Activated naive CD8-positive, alpha-beta T cell (primary cell): ENCODE data around the gene LGALSL.

Source experiments
- H3K27ac Mint-ChIP-seq: one replicate; pipeline ENCODE4 v1.8.0; 2021; ENCODE audit warnings: mixed read lengths
- H3K27me3 Mint-ChIP-seq: one replicate; pipeline ENCODE4 v1.8.0; 2021; ENCODE audit warnings: mixed read lengths
- H3K36me3 Mint-ChIP-seq: one replicate; pipeline ENCODE4 v1.8.0; 2021; ENCODE audit warnings: mixed read lengths
- H3K4me1 Mint-ChIP-seq: one replicate; pipeline ENCODE4 v1.8.0; 2021; ENCODE audit warnings: low read depth, mixed read lengths
- H3K4me3 Mint-ChIP-seq: one replicate; pipeline ENCODE4 v1.8.0; 2021; ENCODE audit warnings: mild to moderate bottlenecking, mixed read lengths
- H3K9me3 Mint-ChIP-seq: one replicate; pipeline ENCODE4 v1.8.0; 2021; ENCODE audit warnings: low read depth, mixed read lengths

LGALSL gene

DNA sequence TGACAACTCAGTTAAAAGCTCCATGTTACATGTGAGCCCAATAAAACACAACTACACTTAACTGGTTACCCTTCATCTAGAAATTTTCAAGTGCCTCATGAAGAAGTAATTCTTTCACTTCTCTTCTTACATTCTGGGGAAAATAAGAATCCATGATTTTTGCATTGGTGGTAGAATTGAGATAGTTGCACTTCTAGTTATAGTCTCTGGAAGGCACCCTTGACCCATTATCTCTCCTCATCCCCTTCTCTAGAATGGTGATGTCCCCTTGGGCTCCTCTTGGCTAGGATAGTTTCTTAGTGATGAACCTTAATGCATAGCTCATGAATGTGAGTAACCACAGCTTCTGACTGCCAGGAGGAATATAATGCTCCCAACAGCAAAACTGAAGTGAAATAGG is 3.6 kb downstream of the LGALSL start:
- H3K4me3 Mint-ChIP-seq = no peak overlapping the region
- no peak overlapping the region for H3K27ac Mint-ChIP-seq
- H3K27me3 Mint-ChIP-seq = no peaks in the 10 kb centered on the region
- H3K36me3 Mint-ChIP-seq = no peaks in the 10 kb centered on the region
- peaks cover 7% of the 10 kb centered on the region for H3K4me1 Mint-ChIP-seq
- H3K9me3 Mint-ChIP-seq = no peaks in the 10 kb centered on the region

- Mint-ChIP-seq H3K27ac (no peak overlapping the region), H3K36me3 (no peaks in the 10 kb centered on the region), H3K4me1 (peaks cover 4% of the 10 kb centered on the region), H3K4me3 (no peak overlapping the region), H3K9me3 (no peaks in the 10 kb centered on the region), H3K27me3 (no peaks in the 10 kb centered on the region)
These were observed 5.6 kb downstream of the LGALSL start for GRCh38 chr2:64459575-64459974.

DNA sequence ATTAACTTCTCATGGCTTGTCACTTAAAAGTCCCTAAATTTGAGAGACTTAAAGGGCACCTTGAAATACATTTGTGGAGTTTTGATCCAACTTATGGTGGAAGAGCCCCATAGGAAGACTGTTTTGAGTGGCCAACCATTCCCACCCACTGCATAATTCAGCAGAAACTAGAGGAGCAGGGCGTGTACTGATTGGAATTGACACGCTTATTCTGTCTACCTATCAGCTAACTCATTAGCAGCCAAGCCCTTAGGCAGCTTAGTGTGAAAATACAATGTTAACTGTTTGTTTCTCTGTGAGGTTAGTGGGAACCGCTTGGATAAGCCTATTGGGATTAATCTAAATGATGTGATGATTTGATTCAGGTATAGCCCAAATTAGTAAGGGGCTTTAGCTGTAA is 6.4 kb downstream of the LGALSL start:
- Mint-ChIP-seq H3K27ac (no peak overlapping the region), H3K4me3 (no peak overlapping the region), H3K4me1 (peaks cover 1% of the 10 kb centered on the region), H3K27me3 (no peaks in the 10 kb centered on the region), H3K9me3 (no peaks in the 10 kb centered on the region), H3K36me3 (no peaks in the 10 kb centered on the region)

- no peaks in the 10 kb centered on the region for H3K36me3 Mint-ChIP-seq
- H3K4me3 Mint-ChIP-seq = no peak overlapping the region
- H3K27ac Mint-ChIP-seq = no peak overlapping the region
- H3K4me1 Mint-ChIP-seq = no peaks in the 10 kb centered on the region
- no peaks in the 10 kb centered on the region for H3K27me3 Mint-ChIP-seq
- no peaks in the 10 kb centered on the region for H3K9me3 Mint-ChIP-seq
These were observed 7.5 kb downstream of the LGALSL start for GRCh38 chr2:64461271-64462058.

DNA sequence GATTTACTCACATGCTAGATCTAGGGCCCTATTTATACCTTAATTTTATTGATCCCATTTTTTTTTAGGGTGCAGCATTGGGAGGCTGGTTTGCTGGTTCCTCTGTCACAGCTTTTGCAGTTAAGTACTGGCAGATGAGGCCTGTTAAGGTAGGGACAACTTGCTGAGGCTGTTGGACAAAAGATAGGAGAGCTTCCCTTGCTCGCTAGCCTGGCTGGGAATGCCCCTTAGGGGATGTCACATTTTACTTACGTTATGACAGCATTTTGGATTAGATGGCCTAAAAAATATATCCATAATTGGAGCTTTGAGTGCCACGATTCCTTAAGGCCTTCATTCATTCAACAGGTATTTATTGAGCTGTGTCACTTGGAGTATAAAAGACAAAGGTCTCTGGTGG is 8.2 kb downstream of the LGALSL start:
- Mint-ChIP-seq H3K27me3 (no peaks in the 10 kb centered on the region), H3K4me3 (no peak overlapping the region), H3K36me3 (no peaks in the 10 kb centered on the region), H3K4me1 (no peaks in the 10 kb centered on the region), H3K9me3 (no peaks in the 10 kb centered on the region), H3K27ac (no peak overlapping the region)

GRCh38 chr2:64462940-64463700 is 9.2 kb downstream of the LGALSL start:
- Mint-ChIP-seq H3K27ac (no peak overlapping the region), H3K36me3 (no peaks in the 10 kb centered on the region), H3K27me3 (no peaks in the 10 kb centered on the region), H3K9me3 (no peaks in the 10 kb centered on the region), H3K4me3 (no peak overlapping the region), H3K4me1 (no peaks in the 10 kb centered on the region)

DNA sequence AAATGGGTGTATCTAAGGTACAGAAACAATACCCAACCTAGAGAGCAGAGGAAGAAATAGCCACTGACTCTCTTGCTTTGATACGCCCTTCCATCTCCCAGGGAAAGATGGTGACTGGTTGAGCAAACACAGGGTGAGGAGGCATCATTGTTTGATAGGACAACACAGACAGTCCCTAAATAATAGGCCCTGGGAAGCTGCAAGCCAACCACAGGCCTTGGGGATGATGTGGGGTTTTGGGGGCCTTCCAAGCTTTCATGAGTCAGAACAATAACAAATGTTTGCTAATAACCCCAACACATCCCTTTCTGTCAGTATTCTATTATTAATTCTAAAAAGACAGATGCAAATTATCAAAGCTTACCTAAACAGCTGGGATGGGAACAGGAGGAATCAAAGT is 9.8 kb downstream of the LGALSL start:
- Mint-ChIP-seq H3K27ac (no peak overlapping the region), H3K27me3 (no peaks in the 10 kb centered on the region), H3K36me3 (no peaks in the 10 kb centered on the region), H3K4me3 (no peak overlapping the region), H3K9me3 (no peaks in the 10 kb centered on the region), H3K4me1 (no peaks in the 10 kb centered on the region)

GRCh38 chr2:64466478-64467085 is 12.6 kb downstream of the LGALSL start:
- Mint-ChIP-seq H3K9me3 (no peaks in the 10 kb centered on the region), H3K27me3 (no peaks in the 10 kb centered on the region), H3K27ac (no peak overlapping the region), H3K36me3 (no peaks in the 10 kb centered on the region), H3K4me3 (no peak overlapping the region), H3K4me1 (no peaks in the 10 kb centered on the region)

GRCh38 chr2:64467096-64467843 is 13.3 kb downstream of the LGALSL start:
- no peak overlapping the region for H3K27ac Mint-ChIP-seq
- H3K36me3 Mint-ChIP-seq = no peaks in the 10 kb centered on the region
- no peaks in the 10 kb centered on the region for H3K9me3 Mint-ChIP-seq
- H3K4me1 Mint-ChIP-seq = no peaks in the 10 kb centered on the region
- no peaks in the 10 kb centered on the region for H3K27me3 Mint-ChIP-seq
- H3K4me3 Mint-ChIP-seq = no peak overlapping the region

DNA sequence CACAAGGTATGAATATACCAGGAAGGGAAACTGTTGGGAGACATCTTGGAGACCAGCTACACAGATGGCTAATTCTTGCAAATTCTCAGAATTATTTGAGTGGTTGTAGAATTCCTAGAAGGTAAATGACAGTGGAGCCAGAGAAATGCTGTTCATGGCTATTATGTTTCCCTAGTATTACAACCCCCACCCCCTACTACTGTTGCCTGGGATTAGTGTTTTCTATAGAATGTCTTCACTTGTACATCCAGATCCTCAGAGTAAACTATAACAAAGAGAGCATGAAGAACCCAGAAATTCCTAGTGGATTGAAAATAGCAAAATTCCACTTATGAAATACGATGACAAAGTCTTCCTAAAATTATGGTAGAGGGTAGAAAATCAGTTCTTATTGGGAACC is 15.3 kb downstream of the LGALSL start:
- Mint-ChIP-seq H3K4me1 (no peaks in the 10 kb centered on the region), H3K36me3 (no peaks in the 10 kb centered on the region), H3K9me3 (no peaks in the 10 kb centered on the region), H3K27me3 (no peaks in the 10 kb centered on the region), H3K4me3 (no peak overlapping the region), H3K27ac (no peak overlapping the region)

DNA sequence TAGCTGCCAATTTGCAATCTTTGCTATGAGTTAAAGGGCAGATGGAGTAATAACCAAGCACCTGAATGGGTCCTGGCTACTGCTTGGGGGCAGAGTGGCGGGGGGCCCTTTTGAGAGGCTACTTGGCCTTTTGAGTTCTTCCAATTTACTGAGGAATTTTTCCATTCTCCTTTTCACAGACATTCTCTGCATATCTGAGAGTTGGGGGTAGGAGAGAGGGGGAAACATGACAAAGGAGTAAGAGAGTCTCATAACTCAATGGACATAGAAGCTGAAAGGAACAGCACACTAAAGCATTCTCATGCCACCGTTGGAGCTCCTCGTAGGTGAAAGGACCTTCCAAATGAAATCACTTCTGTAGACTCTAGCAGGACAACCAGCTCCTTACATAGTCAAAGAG is 16.1 kb downstream of the LGALSL start:
- Mint-ChIP-seq H3K36me3 (no peaks in the 10 kb centered on the region), H3K27me3 (no peaks in the 10 kb centered on the region), H3K27ac (no peak overlapping the region), H3K9me3 (no peaks in the 10 kb centered on the region), H3K4me3 (no peak overlapping the region), H3K4me1 (peaks cover 2% of the 10 kb centered on the region)

GRCh38 chr2:64470766-64471295 is 16.9 kb downstream of the LGALSL start:
- no peaks in the 10 kb centered on the region for H3K27me3 Mint-ChIP-seq
- H3K27ac Mint-ChIP-seq = no peak overlapping the region
- peaks cover 2% of the 10 kb centered on the region for H3K4me1 Mint-ChIP-seq
- no peaks in the 10 kb centered on the region for H3K9me3 Mint-ChIP-seq
- H3K4me3 Mint-ChIP-seq = no peak overlapping the region
- H3K36me3 Mint-ChIP-seq = no peaks in the 10 kb centered on the region

DNA sequence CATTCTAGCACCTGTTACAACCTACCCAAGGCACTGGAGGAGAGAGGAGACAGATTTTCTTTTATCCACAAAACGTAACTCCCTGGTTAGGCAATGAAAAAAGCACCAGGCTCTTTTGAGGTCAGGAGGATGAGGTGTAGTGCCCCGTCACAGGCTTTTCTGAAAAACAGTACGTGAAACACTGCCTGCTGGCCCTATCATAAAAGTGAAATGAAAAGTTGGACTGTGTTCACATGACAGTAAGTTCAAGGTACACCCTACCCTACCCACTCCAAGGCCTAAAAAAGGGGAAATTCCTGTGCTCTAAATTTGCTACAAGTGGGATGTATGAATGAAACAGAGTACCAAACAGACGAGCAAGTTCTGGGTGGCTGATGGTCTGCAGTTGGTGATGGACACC is 17.6 kb downstream of the LGALSL start:
- Mint-ChIP-seq H3K27ac (no peak overlapping the region), H3K4me3 (no peak overlapping the region), H3K27me3 (no peaks in the 10 kb centered on the region), H3K9me3 (no peaks in the 10 kb centered on the region), H3K36me3 (no peaks in the 10 kb centered on the region), H3K4me1 (peaks cover 2% of the 10 kb centered on the region)

GRCh38 chr2:64472881-64473280 is 18.9 kb downstream of the LGALSL start:
- Mint-ChIP-seq H3K36me3 (no peaks in the 10 kb centered on the region), H3K27me3 (no peaks in the 10 kb centered on the region), H3K4me1 (peaks cover 2% of the 10 kb centered on the region), H3K27ac (no peak overlapping the region), H3K4me3 (no peak overlapping the region), H3K9me3 (no peaks in the 10 kb centered on the region)
